ENCODE data around the gene KIF26B.

KIF26B gene

GRCh38 chr1:245752561-245752960 lies 597.8 kb downstream of the KIF26B start:
- no peak for TF ChIP-seq GLIS3 (CRISPR knock-in tag; IDR thresholded peaks at IDR 0.05)
- no peak for TF ChIP-seq OSR1 (CRISPR knock-in tag; IDR thresholded peaks at IDR 0.05)
- no peak for TF ChIP-seq PPARA (CRISPR knock-in tag; IDR thresholded peaks at IDR 0.05; ENCODE audit: borderline replicate concordance)
- no peak for TF ChIP-seq SNAI2 (CRISPR knock-in tag; IDR thresholded peaks at IDR 0.05)
- ATAC-seq: no peak

DNA sequence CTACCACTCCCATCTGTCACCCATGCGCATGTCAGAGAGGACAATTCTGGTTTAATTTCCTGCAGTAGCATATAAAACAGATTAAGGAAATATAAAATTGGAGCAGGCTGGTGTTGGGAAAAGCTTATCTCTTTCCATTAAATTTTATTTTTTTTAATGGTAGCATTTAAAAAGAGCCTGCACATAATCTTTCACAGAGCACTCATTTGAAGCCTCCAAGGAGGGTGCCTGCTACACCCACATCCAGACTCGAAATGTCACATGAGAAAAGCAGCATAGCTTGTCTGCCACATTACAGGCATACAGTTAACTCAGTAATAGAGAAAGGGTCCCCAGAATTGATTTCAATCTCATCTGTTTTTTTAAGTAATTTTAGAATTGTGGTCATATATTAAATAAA lies 599.0 kb downstream of the KIF26B start:
- peak; percentile 17; the same call in 1 of the 3 replicates for ATAC-seq
- TF ChIP-seq TCF4 (CRISPR knock-in tag; IDR thresholded peaks at IDR 0.05; ENCODE audit: borderline replicate concordance): peak; percentile 56; the same call in 1 of the 2 replicates
- TF ChIP-seq, protein P1, sequence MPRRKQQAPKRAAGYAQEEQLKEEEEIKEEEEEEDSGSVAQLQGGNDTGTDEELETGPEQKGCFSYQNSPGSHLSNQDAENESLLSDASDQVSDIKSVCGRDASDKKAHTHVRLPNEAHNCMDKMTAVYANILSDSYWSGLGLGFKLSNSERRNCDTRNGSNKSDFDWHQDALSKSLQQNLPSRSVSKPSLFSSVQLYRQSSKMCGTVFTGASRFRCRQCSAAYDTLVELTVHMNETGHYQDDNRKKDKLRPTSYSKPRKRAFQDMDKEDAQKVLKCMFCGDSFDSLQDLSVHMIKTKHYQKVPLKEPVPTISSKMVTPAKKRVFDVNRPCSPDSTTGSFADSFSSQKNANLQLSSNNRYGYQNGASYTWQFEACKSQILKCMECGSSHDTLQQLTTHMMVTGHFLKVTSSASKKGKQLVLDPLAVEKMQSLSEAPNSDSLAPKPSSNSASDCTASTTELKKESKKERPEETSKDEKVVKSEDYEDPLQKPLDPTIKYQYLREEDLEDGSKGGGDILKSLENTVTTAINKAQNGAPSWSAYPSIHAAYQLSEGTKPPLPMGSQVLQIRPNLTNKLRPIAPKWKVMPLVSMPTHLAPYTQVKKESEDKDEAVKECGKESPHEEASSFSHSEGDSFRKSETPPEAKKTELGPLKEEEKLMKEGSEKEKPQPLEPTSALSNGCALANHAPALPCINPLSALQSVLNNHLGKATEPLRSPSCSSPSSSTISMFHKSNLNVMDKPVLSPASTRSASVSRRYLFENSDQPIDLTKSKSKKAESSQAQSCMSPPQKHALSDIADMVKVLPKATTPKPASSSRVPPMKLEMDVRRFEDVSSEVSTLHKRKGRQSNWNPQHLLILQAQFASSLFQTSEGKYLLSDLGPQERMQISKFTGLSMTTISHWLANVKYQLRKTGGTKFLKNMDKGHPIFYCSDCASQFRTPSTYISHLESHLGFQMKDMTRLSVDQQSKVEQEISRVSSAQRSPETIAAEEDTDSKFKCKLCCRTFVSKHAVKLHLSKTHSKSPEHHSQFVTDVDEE (CRISPR knock-in tag; IDR thresholded peaks at IDR 0.05): no peak

GRCh38 chr1:245754463-245754961 lies 599.7 kb downstream of the KIF26B start:
- TF ChIP-seq PPARA (CRISPR knock-in tag; IDR thresholded peaks at IDR 0.05; ENCODE audit: borderline replicate concordance): no peak
- TF ChIP-seq CSDC2 (CRISPR knock-in tag; IDR thresholded peaks at IDR 0.05): no peak
- no peak for TF ChIP-seq ZNF8 (CRISPR knock-in tag; IDR thresholded peaks at IDR 0.05)
- TF ChIP-seq ISL1 (CRISPR knock-in tag; IDR thresholded peaks at IDR 0.05): no peak
- no peak for TF ChIP-seq TOX (CRISPR knock-in tag; IDR thresholded peaks at IDR 0.05; ENCODE audit: borderline replicate concordance)
- ATAC-seq: peak; percentile 71

Measured in SK-N-SH treated with all-trans-retinoic acid at 6 μM for 48 hours (cell line).